Psoas muscle (tissue), 8 donors: ENCODE measurements around the gene VTN. TPM values are rescaled to one million over a fixed set of nuclear protein-coding genes. Genes with fewer than 3 reads are reported as not detected.
"Not testable (repeated sequence)": the region's sequence is repeated elsewhere in the genome, so short reads cannot be mapped to it uniquely, and the experiment has no call there.

Source experiments
- ATAC-seq, 4 donors: fragments of 200-7000 bp; cut with Tn5 transposase; one replicate each; pipeline ENCODE4 v1.9.1; 2020; ENCODE audit warnings: moderate library complexity in 3 of 4, mild to moderate bottlenecking in 2 of 4
- DNase-seq, 2 donors: peaks; one replicate each; pipeline ENCODE4 v3.0.0-alpha.2; 2020
- H3K27ac ChIP-seq: fragments of 200-600 bp; one replicate; pipeline ENCODE4 v1.8.0; 2022
- H3K27me3 ChIP-seq, 3 donors: fragments of 200-600 bp in 1 of 3; one replicate each; pipeline versions ENCODE4 v1.6.1 to v1.8.0; 2013 to 2022; ENCODE audit warnings: low read length in 2 of 3, mild to moderate bottlenecking in 2 of 3, moderate library complexity in 1 of 3; ENCODE audit not compliant: insufficient read depth in 3 of 3
- H3K36me3 ChIP-seq, 2 donors: fragments of 200-600 bp in 1 of 2; one replicate each; pipeline versions ENCODE4 v1.6.1 to v1.8.0; 2013 to 2022; ENCODE audit warnings: low read depth in 1 of 2, mild to moderate bottlenecking in 1 of 2, moderate library complexity in 1 of 2; ENCODE audit not compliant: insufficient read depth in 1 of 2
- H3K4me1 ChIP-seq: fragments of 200-600 bp; one replicate; pipeline ENCODE4 v1.8.0; 2022
- H3K4me3 ChIP-seq: fragments of 200-600 bp; one replicate; pipeline ENCODE4 v1.8.0; 2022; ENCODE audit warnings: mild to moderate bottlenecking
- H3K9me3 ChIP-seq: fragments of 200-600 bp; one replicate; pipeline ENCODE4 v1.8.0; 2022
- WGBS, 3 donors: extraction: QIAGEN DNeasy Blood & Tissue Kit; methylation state at CpG; one replicate each; pipeline versions ENCODE4 v1.1.6 to v1.1.7; 2013; 5-methylcytosine and 5-hydroxymethylcytosine counted together
- intact Hi-C, 2 donors: fragments of 100-400 bp; cut with DNase I; formaldehyde crosslinking; loops; one replicate each; pipeline versions ENCODE4 v1.11.0 to v1.14.2; 2022
- polyA plus RNA-seq, 3 donors: library from polyadenylated mRNA; stranded (reverse); fragments of 200-250 nt; gene quantifications; one replicate each; pipeline ENCODE4 v1.2.3, GENCODE V29; 2013
- total RNA-seq, 4 donors: library from RNA; stranded (reverse); fragmentation: NEBNext Ultra II Directional in 2 of 4; extraction: Animal tissue kit (Norgen Biotek cat#: 25700) in 2 of 4; gene quantifications; one replicate each; pipeline versions ENCODE4 v1.2.1 to v1.2.4, GENCODE V29; 2021 to 2023
- TF ChIP-seq, protein P1 (sequence below): fragments of 200-600 bp; IDR thresholded peaks from one replicate; pipeline ENCODE4 v1.8.0; 2022; ENCODE audit warnings: antibody characterized with exemption
- donor health status: healthy with polysubstance abuse.
- donor health status: DM: no; HTN: no; CAD: no; lungs with moderate emphysema.
- donor health status: Bipolar disorder and iron deficiency.
- donor health status: healthy.
- donor health status: DM: yes; HTN: yes; CAD: no.
- donor health status: DM: no; HTN: no; CAD: no.
- donor health status: DM: no; HTN: no; CAD: no.
- donor health status: DM: yes; HTN: yes; CAD: no.

VTN gene
- total and polyA plus RNA-seq, 7 donors = 0.06 to 1.2 (median 0.18) TPM; not detected in 2

DNA sequence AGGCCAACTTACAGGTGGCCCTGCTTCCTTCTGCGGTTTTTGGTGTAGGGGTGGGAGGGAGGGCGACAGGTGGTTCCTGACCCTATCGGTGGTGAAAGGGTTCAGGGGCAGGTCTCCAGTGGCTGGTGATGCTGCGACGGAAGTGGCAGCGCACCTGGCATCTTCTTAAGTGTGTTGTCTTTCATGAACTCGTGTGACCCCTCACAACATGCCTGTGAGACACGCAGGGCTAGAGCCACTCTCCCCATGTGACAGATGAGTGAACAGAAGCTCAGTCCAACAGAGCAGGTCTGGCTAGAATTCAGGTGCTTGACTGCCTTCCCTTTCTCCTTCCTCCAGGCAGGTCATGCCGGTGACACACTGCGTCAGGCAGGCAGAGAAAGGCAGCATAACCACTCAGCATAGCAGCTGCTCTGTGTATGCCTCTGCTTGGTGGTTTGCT is 26.6 kb downstream of the VTN start:
- DNase-seq (no peak), ATAC-seq (peak; percentile 31 to 69 (median 52))
- 34 to 46% (median 36%) methylated on average over 10 of the region's 10 CpGs for WGBS, 3 donors
- H3K4me3 ChIP-seq = no peak overlapping the region
- H3K36me3 ChIP-seq = peaks cover 7 to 93% of the 10 kb centered on the region in 2 donors
- H3K27ac ChIP-seq = peak overlapping the region; percentile 41
- no peaks in the 10 kb centered on the region for H3K9me3 ChIP-seq
- TF ChIP-seq, protein P1, sequence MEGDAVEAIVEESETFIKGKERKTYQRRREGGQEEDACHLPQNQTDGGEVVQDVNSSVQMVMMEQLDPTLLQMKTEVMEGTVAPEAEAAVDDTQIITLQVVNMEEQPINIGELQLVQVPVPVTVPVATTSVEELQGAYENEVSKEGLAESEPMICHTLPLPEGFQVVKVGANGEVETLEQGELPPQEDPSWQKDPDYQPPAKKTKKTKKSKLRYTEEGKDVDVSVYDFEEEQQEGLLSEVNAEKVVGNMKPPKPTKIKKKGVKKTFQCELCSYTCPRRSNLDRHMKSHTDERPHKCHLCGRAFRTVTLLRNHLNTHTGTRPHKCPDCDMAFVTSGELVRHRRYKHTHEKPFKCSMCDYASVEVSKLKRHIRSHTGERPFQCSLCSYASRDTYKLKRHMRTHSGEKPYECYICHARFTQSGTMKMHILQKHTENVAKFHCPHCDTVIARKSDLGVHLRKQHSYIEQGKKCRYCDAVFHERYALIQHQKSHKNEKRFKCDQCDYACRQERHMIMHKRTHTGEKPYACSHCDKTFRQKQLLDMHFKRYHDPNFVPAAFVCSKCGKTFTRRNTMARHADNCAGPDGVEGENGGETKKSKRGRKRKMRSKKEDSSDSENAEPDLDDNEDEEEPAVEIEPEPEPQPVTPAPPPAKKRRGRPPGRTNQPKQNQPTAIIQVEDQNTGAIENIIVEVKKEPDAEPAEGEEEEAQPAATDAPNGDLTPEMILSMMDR = no peak
- H3K27me3 ChIP-seq = no peaks in the 10 kb centered on the region
- H3K4me1 ChIP-seq = no peaks in the 10 kb centered on the region
- intact Hi-C loops = loop anchor here in 1 of 2 donors (10.0 kb wide), 1 partner anchor 889 kb away; the partner anchor contains the start of gene KSR1

DNA sequence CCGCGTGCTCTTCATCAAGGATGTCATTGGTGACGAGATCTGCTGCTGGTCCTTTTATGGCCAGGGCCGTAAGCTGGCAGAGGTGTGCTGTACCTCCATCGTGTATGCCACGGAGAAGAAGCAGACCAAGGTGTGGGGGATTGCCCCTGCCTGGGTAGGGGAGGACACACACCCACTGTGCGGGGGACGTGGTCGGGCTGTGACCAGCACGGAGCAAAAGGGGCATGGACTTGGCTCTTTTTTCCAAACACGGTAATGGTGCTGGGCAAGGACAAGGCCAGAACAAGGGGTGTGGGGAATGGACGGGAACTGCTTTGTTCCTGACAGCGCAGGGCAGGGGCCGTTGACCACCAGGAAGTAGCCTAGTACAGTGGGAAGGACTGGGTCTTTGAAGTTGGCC is 27.8 kb downstream of the VTN start:
- peaks cover 7 to 81% of the 10 kb centered on the region in 2 donors for H3K36me3 ChIP-seq
- H3K4me3 ChIP-seq = no peak overlapping the region
- intact Hi-C loops = loop anchor here in 1 of 2 donors (10.0 kb wide), 1 partner anchor 888 kb away; the partner anchor contains the start of gene KSR1
- peaks cover 9% of the 10 kb centered on the region for H3K4me1 ChIP-seq
- ATAC-seq (no peak), DNase-seq (no peak)
- H3K27me3 ChIP-seq = no peaks in the 10 kb centered on the region
- TF ChIP-seq, protein P1 = no peak
- no peak overlapping the region for H3K27ac ChIP-seq
- no peaks in the 10 kb centered on the region for H3K9me3 ChIP-seq
- WGBS, 3 donors = 85 to 86% (median 86%) methylated on average over 14 of the region's 14 CpGs

GRCh38 chr17:28341516-28341915 is 28.6 kb downstream of the VTN start:
- H3K36me3 ChIP-seq = peaks cover 7 to 73% of the 10 kb centered on the region in 2 donors
- H3K9me3 ChIP-seq = no peaks in the 10 kb centered on the region
- no peak overlapping the region for H3K27ac ChIP-seq
- DNase-seq (no peak), ATAC-seq (no peak)
- H3K4me3 ChIP-seq = no peak overlapping the region
- intact Hi-C loops = loop anchor here in 1 of 2 donors (10.0 kb wide), 1 partner anchor 887 kb away; the partner anchor contains the start of gene KSR1
- TF ChIP-seq, protein P1 = no peak
- peaks cover 16% of the 10 kb centered on the region for H3K4me1 ChIP-seq
- no peaks in the 10 kb centered on the region for H3K27me3 ChIP-seq
- WGBS, 3 donors = 89 to 91% (median 89%) methylated on average over 11 of the region's 11 CpGs

DNA sequence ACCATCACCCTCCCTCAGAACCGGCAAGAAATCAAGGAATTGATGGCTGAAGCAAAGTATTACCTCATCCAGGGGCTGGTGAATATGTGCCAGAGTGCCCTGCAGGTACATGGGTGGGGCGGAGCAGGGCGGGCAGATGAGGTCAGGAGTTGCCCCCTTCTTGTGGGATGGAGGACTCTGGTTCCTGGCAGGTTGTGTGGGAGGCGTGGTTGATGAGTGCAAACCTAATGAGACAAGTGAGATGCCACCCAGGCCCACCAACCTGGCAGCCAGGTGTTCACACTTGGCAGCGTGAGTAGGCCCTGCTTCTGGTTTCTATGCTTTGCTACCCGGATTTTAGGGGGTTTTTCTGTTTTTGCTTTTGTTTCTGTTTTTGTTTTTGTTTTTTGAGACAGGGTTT is 29.7 kb downstream of the VTN start:
- 89 to 90% (median 90%) methylated on average over 6 of the region's 6 CpGs for WGBS, 3 donors
- Histone ChIP-seq H3K36me3 (peaks cover 7 to 61% of the 10 kb centered on the region in 2 donors), H3K4me1 (peaks cover 20% of the 10 kb centered on the region), H3K9me3 (no peaks in the 10 kb centered on the region), H3K27ac (no peak overlapping the region), H3K27me3 (no peaks in the 10 kb centered on the region), H3K4me3 (no peak overlapping the region)
- TF ChIP-seq, protein P1 = no peak
- DNase-seq (no peak), ATAC-seq (no peak)
- intact Hi-C loops = loop anchor here in 1 of 2 donors (10.0 kb wide), 1 partner anchor 886 kb away; the partner anchor contains the start of gene KSR1

DNA sequence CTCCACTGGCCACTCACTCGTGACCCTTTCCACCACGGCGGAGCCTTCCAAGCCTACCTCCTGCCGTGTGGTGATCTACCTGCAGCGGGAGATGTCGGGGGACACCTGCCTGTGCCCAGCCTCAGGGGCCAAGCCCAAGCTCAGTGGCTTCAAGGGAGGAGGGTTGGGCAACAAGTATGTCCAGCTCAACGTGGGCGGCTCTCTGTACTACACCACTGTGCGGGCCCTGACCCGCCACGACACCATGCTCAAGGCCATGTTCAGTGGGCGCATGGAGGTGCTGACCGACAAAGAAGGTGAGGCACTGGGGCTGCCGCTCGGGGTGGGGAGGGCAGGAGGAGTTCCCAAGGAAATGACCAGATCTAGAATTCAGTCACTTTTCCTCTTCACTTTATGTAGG is 30.7 kb downstream of the VTN start:
- peaks cover 7 to 52% of the 10 kb centered on the region in 2 donors for H3K36me3 ChIP-seq
- H3K27me3 ChIP-seq = no peaks in the 10 kb centered on the region
- H3K4me3 ChIP-seq = no peak overlapping the region
- TF ChIP-seq, protein P1 = no peak
- no peaks in the 10 kb centered on the region for H3K9me3 ChIP-seq
- 88 to 91% (median 90%) methylated on average over 15 of the region's 15 CpGs for WGBS, 3 donors
- intact Hi-C loops = loop anchor here in 1 of 2 donors (5.0 kb wide), 1 partner anchor 613 kb away; the partner anchor contains the start of gene PHF12
- no peak overlapping the region for H3K27ac ChIP-seq
- DNase-seq (no peak), ATAC-seq (no peak)
- H3K4me1 ChIP-seq = peaks cover 22% of the 10 kb centered on the region

- 75 to 85% (median 79%) methylated on average over 8 of the region's 8 CpGs for WGBS, 3 donors
- H3K4me3 ChIP-seq, H3K27me3 ChIP-seq, H3K9me3 ChIP-seq, ATAC-seq, DNase-seq: not testable (repeated sequence)
- peaks cover 7 to 46% of the 10 kb centered on the region in 2 donors for H3K36me3 ChIP-seq
- H3K27ac ChIP-seq = peak overlapping the region; percentile 4
- intact Hi-C loops = loop anchor here in 1 of 2 donors (5.0 kb wide), 1 partner anchor 614 kb away; the partner anchor contains the start of gene PHF12
- peaks cover 27% of the 10 kb centered on the region for H3K4me1 ChIP-seq
These were observed 31.3 kb downstream of the VTN start for GRCh38 chr17:28338769-28339212.
